H1 (cell line): ENCODE results near the gene KRT76. TPM values are rescaled to one million over a fixed set of nuclear protein-coding genes. Genes with fewer than 3 reads are reported as not detected.

ENCODE experiments used
- CTCF ChIA-PET: fragments of 300-600 bp; sonication (Branson Sonifier 250); formaldehyde crosslinking; loops from one replicate; lab custom pipeline; 2021; ENCODE audit not compliant: partially characterized antibody; lab: Charles Lee
- POLR2A ChIA-PET: fragments of 300-600 bp; sonication (Branson Sonifier 250); formaldehyde crosslinking; loops from one replicate; lab custom pipeline; 2021; ENCODE audit warnings: inconsistent platforms; ENCODE audit not compliant: partially characterized antibody; lab: Charles Lee
- DNase-seq, 2 experiments: peaks; one replicate each; pipeline versions ENCODE4 v3.0.0 to v3.0.0-alpha.2; 2010 to 2022; ENCODE audit warnings: low spot score in 2 of 2, low read depth in 1 of 2, mixed read lengths in 1 of 2
- FAIRE-seq: peaks from 2 replicates; lab custom pipeline; 2011; peaks lifted over from hg19 to GRCh38; lab: Jason Lieb, UNC
- H2AFZ ChIP-seq: 2 replicates; pipeline ENCODE4 v1.8.1; 2012; ENCODE audit warnings: low read length, inconsistent platforms
- H2AK5ac ChIP-seq: 2 replicates; pipeline ENCODE4 v1.6.1; 2013; ENCODE audit warnings: low read depth, low read length
- H2BK120ac ChIP-seq: replicated peaks from 2 replicates; pipeline ENCODE3; 2013; ENCODE audit warnings: low read depth, low read length, inconsistent platforms
- H2BK12ac ChIP-seq: 2 replicates; pipeline ENCODE4 v1.6.1; 2013; ENCODE audit warnings: low read depth, low read length
- H2BK15ac ChIP-seq: 2 replicates; pipeline ENCODE4 v1.6.1; 2013; ENCODE audit warnings: low read length
- H2BK20ac ChIP-seq: 2 replicates; pipeline ENCODE4 v1.6.1; 2013; ENCODE audit warnings: low read length
- H2BK5ac ChIP-seq: 2 replicates; pipeline ENCODE4 v1.6.1; 2013; ENCODE audit warnings: low read depth, low read length
- H3K14ac ChIP-seq: 2 replicates; pipeline ENCODE4 v1.6.1; 2013; ENCODE audit warnings: inconsistent platforms; ENCODE audit not compliant: insufficient read length
- H3K18ac ChIP-seq: 2 replicates; pipeline ENCODE4 v1.6.1; 2013; ENCODE audit warnings: low read length; ENCODE audit errors: extremely low read depth
- H3K23ac ChIP-seq: 2 replicates; pipeline ENCODE4 v1.6.1; 2013; ENCODE audit warnings: inconsistent platforms; ENCODE audit not compliant: insufficient read length
- H3K23me2 ChIP-seq: 2 replicates; pipeline ENCODE4 v1.6.1; 2013; ENCODE audit warnings: low read depth, low read length
- H3K27ac ChIP-seq: 2 replicates; pipeline ENCODE4 v1.6.1; 2011; ENCODE audit warnings: low read depth, low read length, inconsistent platforms
- H3K27me3 ChIP-seq, 4 experiments: replicated peaks in 1 of 4; 1 replicate in 1 of 4; 2 replicates in 3 of 4; pipeline versions ENCODE4 v1.6.1 to v1.8.1; 2011 to 2013; ENCODE audit warnings: low read length in 3 of 4, mild to moderate bottlenecking in 3 of 4, inconsistent platforms in 2 of 4, mixed read lengths in 2 of 4, moderate library complexity in 1 of 4; ENCODE audit not compliant: control insufficient read depth in 3 of 4, insufficient read depth in 3 of 4; ENCODE audit errors: extremely low read depth in 1 of 4
- H3K36me3 ChIP-seq, 4 experiments: 2 replicates each; pipeline versions ENCODE4 v1.6.1 to v1.8.1; 2011 to 2013; ENCODE audit warnings: mild to moderate bottlenecking in 4 of 4, low read length in 3 of 4, moderate library complexity in 2 of 4, control low read depth in 1 of 4, inconsistent platforms in 1 of 4; ENCODE audit not compliant: insufficient read depth in 4 of 4, control insufficient read depth in 2 of 4
- H3K4ac ChIP-seq: replicated peaks from 2 replicates; pipeline ENCODE3; 2013; ENCODE audit warnings: low read length, low read depth, mixed read lengths, inconsistent platforms; ENCODE audit not compliant: insufficient read length
- H3K4me1 ChIP-seq, 4 experiments: replicated peaks in 1 of 4; 1 replicate in 1 of 4; 2 replicates in 3 of 4; pipeline versions ENCODE4 v1.6.1 to v1.8.1; 2011 to 2013; ENCODE audit warnings: low read length in 3 of 4, inconsistent platforms in 2 of 4, mixed read lengths in 1 of 4; ENCODE audit not compliant: insufficient read depth in 4 of 4, control insufficient read depth in 3 of 4
- H3K4me2 ChIP-seq, 2 experiments: 2 replicates each; pipeline versions ENCODE4 v1.6.1 to v1.8.1; 2011 to 2013; ENCODE audit warnings: low read depth in 2 of 2, low read length in 2 of 2, control low read depth in 1 of 2, inconsistent platforms in 1 of 2, mild to moderate bottlenecking in 1 of 2; ENCODE audit not compliant: insufficient read depth in 1 of 2
- H3K4me3 ChIP-seq, 4 experiments: fragments of 200-600, 300-600 bp in 1 of 4; sonication (generic), shearing (Covaris generic), sonication (Bioruptor Twin) in 1 of 4; 2 replicates each; pipeline versions ENCODE4 v1.5.1 to v1.8.1; 2011 to 2016; ENCODE audit warnings: low read length in 4 of 4, low read depth in 3 of 4, control low read depth in 2 of 4, inconsistent platforms in 2 of 4, mild to moderate bottlenecking in 2 of 4, mixed read lengths in 1 of 4, moderate library complexity in 1 of 4; ENCODE audit not compliant: insufficient read depth in 2 of 4; ENCODE audit errors: extremely low read depth in 1 of 4
- H3K56ac ChIP-seq: replicated peaks from 2 replicates; pipeline ENCODE3; 2013; ENCODE audit warnings: low read depth, mild to moderate bottlenecking, mixed read lengths, low read length, inconsistent platforms; ENCODE audit not compliant: insufficient read length
- H3K79me1 ChIP-seq: 2 replicates; pipeline ENCODE4 v1.6.1; 2013; ENCODE audit warnings: low read depth, low read length, control low read depth
- H3K79me2 ChIP-seq, 2 experiments: 2 replicates each; pipeline versions ENCODE4 v1.6.1 to v1.8.1; 2012 to 2013; ENCODE audit warnings: low read length in 2 of 2, mild to moderate bottlenecking in 2 of 2, inconsistent platforms in 1 of 2; ENCODE audit not compliant: insufficient read depth in 2 of 2, control insufficient read depth in 1 of 2
- H3K9ac ChIP-seq, 4 experiments: replicated peaks in 1 of 4; 1 replicate in 1 of 4; 2 replicates in 3 of 4; pipeline versions ENCODE4 v1.6.1 to v1.8.1; 2011 to 2013; ENCODE audit warnings: low read depth in 3 of 4, low read length in 3 of 4, control low read depth in 2 of 4, mild to moderate bottlenecking in 2 of 4, moderate library complexity in 2 of 4, inconsistent platforms in 1 of 4; ENCODE audit errors: extremely low read depth in 1 of 4
- H3K9me3 ChIP-seq, 2 experiments: 2 replicates each; pipeline versions ENCODE4 v1.6.1 to v1.8.1; 2012 to 2013; ENCODE audit warnings: mild to moderate bottlenecking in 2 of 2, moderate library complexity in 2 of 2, control low read depth in 1 of 2, inconsistent platforms in 1 of 2, low read depth in 1 of 2, low read length in 1 of 2, mixed read lengths in 1 of 2; ENCODE audit not compliant: insufficient read depth in 2 of 2
- H4K20me1 ChIP-seq, 2 experiments: replicated peaks in 1 of 2; 2 replicates each; pipeline versions ENCODE3 to v1.8.1; 2011 to 2013; ENCODE audit warnings: inconsistent platforms in 2 of 2, low read length in 2 of 2, mild to moderate bottlenecking in 1 of 2; ENCODE audit not compliant: insufficient read depth in 2 of 2, control insufficient read depth in 1 of 2
- H4K5ac ChIP-seq: 2 replicates; pipeline ENCODE4 v1.6.1; 2013; ENCODE audit warnings: low read length, low read depth, mixed read lengths, inconsistent platforms; ENCODE audit not compliant: insufficient read length
- H4K8ac ChIP-seq: 2 replicates; pipeline ENCODE4 v1.8.0; 2013; ENCODE audit warnings: mild to moderate bottlenecking, moderate library complexity, low read length, inconsistent platforms; ENCODE audit not compliant: insufficient read depth; ENCODE audit errors: extremely low read depth
- H4K91ac ChIP-seq: replicated peaks from 2 replicates; pipeline ENCODE3; 2013; ENCODE audit warnings: low read length, mixed read lengths, inconsistent platforms; ENCODE audit not compliant: insufficient read length
- BACH1 ChIP-seq: IDR thresholded peaks from 2 replicates; pipeline ENCODE4 v1.6.1; 2012; ENCODE audit warnings: low read length, improper control_type of control experiment
- BCL11A ChIP-seq, 2 experiments: IDR thresholded peaks; one replicate each; pipeline ENCODE4 v1.6.1; 2011; ENCODE audit warnings: low read depth in 2 of 2, low read length in 2 of 2, mild to moderate bottlenecking in 2 of 2
- CEBPB ChIP-seq: IDR thresholded peaks from 2 replicates; pipeline ENCODE4 v1.6.1; 2012; ENCODE audit warnings: low read depth, low read length
- CREB1 ChIP-seq: IDR thresholded peaks from 2 replicates; pipeline ENCODE4 v1.6.1; 2012; ENCODE audit warnings: inconsistent platforms
- EZH2 ChIP-seq: fragments of 200-600 bp; sonication (generic); IDR thresholded peaks from 2 replicates; pipeline ENCODE4 v1.7.1; 2012; ENCODE audit warnings: low read depth, mild to moderate bottlenecking, moderate library complexity, low read length, inconsistent platforms; ENCODE audit not compliant: severe bottlenecking
- JUN ChIP-seq: IDR thresholded peaks from 2 replicates; pipeline ENCODE4 v1.6.1; 2011; ENCODE audit warnings: low read depth, mild to moderate bottlenecking, improper control_type of control experiment, low read length
- POLR2A ChIP-seq, 2 experiments: IDR thresholded peaks; 1 replicate in 1 of 2; 2 replicates in 1 of 2; pipeline ENCODE4 v1.6.1; 2011; ENCODE audit warnings: low read depth in 2 of 2, low read length in 2 of 2, mild to moderate bottlenecking in 2 of 2; ENCODE audit errors: control extremely low read depth in 1 of 2
- RNF2 ChIP-seq: fragments of 200-900, 300-1000 bp; sonication (generic); IDR thresholded peaks from 2 replicates; pipeline ENCODE4 v1.7.1; 2016; ENCODE audit warnings: borderline replicate concordance, low read depth, mild to moderate bottlenecking, antibody characterized with exemption, low read length; ENCODE audit not compliant: poor library complexity, severe bottlenecking; ENCODE audit errors: missing control alignments
- SAP30 ChIP-seq: fragments of 300-600 bp; sonication (generic); IDR thresholded peaks from 2 replicates; pipeline ENCODE4 v1.7.1; 2012; ENCODE audit warnings: low read length, moderate library complexity, mild to moderate bottlenecking, inconsistent platforms; ENCODE audit not compliant: insufficient read depth, insufficient replicate concordance
- SIN3A ChIP-seq, 2 experiments: IDR thresholded peaks in 1 of 2; conservative IDR thresholded peaks in 1 of 2; 2 replicates each; pipeline ENCODE4 v1.6.1; 2011 to 2012; ENCODE audit warnings: low read length in 2 of 2, improper control_type of control experiment in 1 of 2, low read depth in 1 of 2, mild to moderate bottlenecking in 1 of 2
- SP1 ChIP-seq: IDR thresholded peaks from 2 replicates; pipeline ENCODE4 v1.6.1; 2011; ENCODE audit warnings: low read depth, low read length
- TBP ChIP-seq: IDR thresholded peaks from 2 replicates; pipeline ENCODE4 v1.6.1; 2011; ENCODE audit warnings: low read depth, low read length, improper control_type of control experiment
- WGBS, 2 experiments: shearing (Covaris generic) in 1 of 2; methylation state at CpG; one replicate each; pipeline versions ENCODE4 v1.1.6 to v1.1.7; 2013 to 2015; ENCODE audit warnings: low lambda C conversion rate in 2 of 2, mixed read lengths in 2 of 2, inconsistent platforms in 1 of 2, low coverage in 1 of 2, missing lambda C conversion rate in 1 of 2; ENCODE audit not compliant: insufficient replicate concordance in 2 of 2, insufficient coverage in 1 of 2, insufficient read length in 1 of 2; ENCODE audit errors: extremely low coverage in 1 of 2, missing lambda C conversion rate in 1 of 2; 5-methylcytosine and 5-hydroxymethylcytosine counted together
- polyA plus RNA-seq, 7 experiments: library from polyadenylated mRNA; depleted of rRNA in 3 of 7; stranded (reverse) in 5 of 7; unstranded in 2 of 7; fragments of >200 nt in 5 of 7; fragments of 200-250 nt in 2 of 7; gene quantifications; 1 replicate in 5 of 7; 2 replicates in 1 of 7; 4 replicates in 1 of 7; pipeline versions ENCODE4 v1.2.1 to v1.2.3, GENCODE V29; 2011 to 2013; ENCODE audit warnings: missing spikeins in 2 of 7, mixed read lengths in 2 of 7
- total RNA-seq: library from RNA; stranded (reverse); fragmentation: NEBNext Ultra II Directional; extraction: Animal tissue kit (Norgen Biotek cat#: 25700); gene quantifications from 2 replicates; pipeline ENCODE4 v1.2.1, GENCODE V29; 2021
- TF ChIP-seq, protein P1 (sequence below): IDR thresholded peaks from 2 replicates; pipeline ENCODE4 v1.6.1; 2012; ENCODE audit warnings: inconsistent platforms

KRT76 gene
- total and polyA plus RNA-seq, 2 of the 8 experiments (the other 6 are each of a cell fraction or from before 2014, with no cell fraction given), result not detected

DNA sequence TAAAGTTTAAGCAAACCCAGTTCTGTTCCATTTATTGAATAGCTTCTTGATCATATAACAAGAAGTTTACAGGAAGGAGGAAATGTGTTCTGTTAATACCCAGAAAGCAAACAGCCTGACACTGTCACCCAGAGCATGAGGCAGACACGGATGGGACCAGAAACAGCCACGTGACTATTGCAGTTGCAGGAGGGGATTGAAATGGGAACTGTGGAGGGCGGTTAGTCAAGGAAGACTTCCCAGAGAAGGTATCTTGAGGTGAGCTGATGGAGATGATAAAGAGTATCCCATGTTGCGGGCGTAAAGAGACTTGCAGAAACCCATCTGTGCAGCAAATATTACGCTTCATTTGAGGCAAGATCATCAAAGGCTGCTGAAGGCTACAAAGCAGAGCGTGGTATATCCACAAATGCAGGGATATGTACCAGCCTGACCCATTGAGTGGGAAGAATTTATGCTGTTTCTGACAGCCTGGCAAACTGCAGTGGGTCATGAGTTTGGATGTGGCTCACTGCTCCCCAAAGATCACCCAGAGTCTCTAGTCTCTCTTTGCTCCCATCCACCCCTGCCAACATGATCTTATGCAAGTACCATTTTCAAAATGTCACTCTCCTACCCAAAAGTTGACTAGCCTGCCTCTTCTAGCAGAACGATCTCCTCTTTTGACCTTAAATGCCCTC, 20.7 kb downstream of the KRT76 start:
- Histone ChIP-seq H3K9ac (no peak overlapping the region), H3K4me1 (no peaks in the 10 kb centered on the region), H3K79me2 (no peaks in the 10 kb centered on the region), H3K23me2 (no peaks in the 10 kb centered on the region), H2BK120ac (no peak overlapping the region), H3K36me3 (no peaks in the 10 kb centered on the region), H2AK5ac (no peak overlapping the region), H3K27ac (no peak overlapping the region), H3K14ac (no peak overlapping the region), H4K5ac (no peak overlapping the region), H3K4ac (no peak overlapping the region), H3K4me2 (no peak overlapping the region), H3K79me1 (no peaks in the 10 kb centered on the region), H2BK15ac (no peak overlapping the region), H2BK20ac (no peak overlapping the region), H4K8ac (no peak overlapping the region), H2BK12ac (no peak overlapping the region), H3K9me3 (peaks cover 6 to 10% of the 10 kb centered on the region in 2 experiments; a peak in 3 of 4 replicates), H3K27me3 (no peaks in the 10 kb centered on the region; a peak in 1 of 7 replicates), H3K56ac (no peak overlapping the region), H3K23ac (no peak overlapping the region), H2AFZ (no peak overlapping the region), H2BK5ac (no peak overlapping the region), H3K18ac (no peak overlapping the region), H4K20me1 (no peaks in the 10 kb centered on the region), H4K91ac (no peak overlapping the region)
- DNase-seq (no peak), FAIRE-seq (no peak)
- ChIA-PET CTCF (interaction anchor here (1.0 to 2.1 kb wide), 3 partner anchors 51 to 360 kb away, joined by 3 to 8 read pairs (median 3); no protein-coding TSS in a partner anchor), POLR2A (no interaction called here)
- 84% methylated on average over 8 of the region's 8 CpGs; no CpG with 5 or more reads in 1 of the 2 experiments for WGBS, 2 experiments
- no peak for TF ChIP-seq RNF2
- no peak for TF ChIP-seq CREB1
- TF ChIP-seq EZH2, result no peak
- no peak for TF ChIP-seq SIN3A (conservative IDR thresholded peaks at IDR 0.05 in 1 of 2, IDR thresholded peaks at IDR 0.05 in 1 of 2; ENCODE audit: low read depth in 1 of 2, low read length in 2 of 2)
- TF ChIP-seq BACH1, result no peak
- TF ChIP-seq CEBPB, result no peak
- TF ChIP-seq BCL11A (IDR thresholded peaks at IDR 0.05; ENCODE audit: low read depth in 2 of 2, low read length in 2 of 2), result no peak
- no peak for TF ChIP-seq SAP30
- no peak for TF ChIP-seq JUN
- TF ChIP-seq, protein P1, sequence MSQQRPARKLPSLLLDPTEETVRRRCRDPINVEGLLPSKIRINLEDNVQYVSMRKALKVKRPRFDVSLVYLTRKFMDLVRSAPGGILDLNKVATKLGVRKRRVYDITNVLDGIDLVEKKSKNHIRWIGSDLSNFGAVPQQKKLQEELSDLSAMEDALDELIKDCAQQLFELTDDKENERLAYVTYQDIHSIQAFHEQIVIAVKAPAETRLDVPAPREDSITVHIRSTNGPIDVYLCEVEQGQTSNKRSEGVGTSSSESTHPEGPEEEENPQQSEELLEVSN, result no peak
- TF ChIP-seq TBP, result no peak
- no peak for TF ChIP-seq SP1
- no peak for TF ChIP-seq POLR2A (IDR thresholded peaks at IDR 0.05; ENCODE audit: control extremely low read depth in 1 of 2, low read depth in 2 of 2, low read length in 2 of 2)
- TF ChIP-seq, all 59 proteins: peak for 0
- no peak overlapping the region for H3K4me3 ChIP-seq
